K562 (cell line): Measurements from ENCODE around the gene GYPC. TPM values are rescaled to one million over a fixed set of nuclear protein-coding genes. Genes with fewer than 3 reads are reported as not detected.

ENCODE experiments used
- ARID2 ChIP-seq: fragments of 450-650 bp; IDR thresholded peaks from 2 replicates; pipeline ENCODE4 v1.6.1; 2017; ENCODE audit warnings: antibody characterized with exemption, mild to moderate bottlenecking
- ATF3 ChIP-seq, 2 experiments: fragments of 450-650 bp in 1 of 2; sonication (generic) in 1 of 2; formaldehyde crosslinking in 1 of 2; IDR thresholded peaks in 1 of 2; conservative IDR thresholded peaks in 1 of 2; 2 replicates each; pipeline versions ENCODE4 v1.6.1 to v1.8.1; 2016 to 2023; ENCODE audit warnings: mild to moderate bottlenecking in 2 of 2, moderate library complexity in 2 of 2, inconsistent platforms in 1 of 2, missing genetic modification reagents in 1 of 2
- CBFB ChIP-seq: sonication (generic); formaldehyde crosslinking; IDR thresholded peaks from 2 replicates; pipeline ENCODE4 v1.4.0; 2020; ENCODE audit warnings: mild to moderate bottlenecking, missing genetic modification reagents
- EHMT2 ChIP-seq: fragments of 450-650 bp; IDR thresholded peaks from 2 replicates; pipeline ENCODE4 v1.6.1; 2018; ENCODE audit warnings: antibody characterized with exemption
- FOXA1 ChIP-seq: fragments of 450-650 bp; IDR thresholded peaks from 2 replicates; pipeline ENCODE4 v1.6.1; 2016; ENCODE audit warnings: mild to moderate bottlenecking, borderline replicate concordance
- MYNN ChIP-seq, 2 experiments: sonication (generic); formaldehyde crosslinking in 1 of 2; IDR thresholded peaks; 2 replicates each; pipeline versions ENCODE4 v1.5.0 to v1.6.1; 2016 to 2020; ENCODE audit warnings: antibody characterized with exemption in 1 of 2, missing genetic modification reagents in 1 of 2
- SUPT5H ChIP-seq: fragments of 450-650 bp; IDR thresholded peaks from 2 replicates; pipeline ENCODE4 v1.6.1; 2016
- polyA plus RNA-seq, 8 experiments: library from polyadenylated mRNA; depleted of rRNA in 4 of 8; stranded (reverse) in 5 of 8; unstranded in 3 of 8; fragments of >200 nt; fragmentation: Nextera tagmentation in 2 of 8; fragmentation: Illumina TruSeq in 1 of 8; extraction: Ambion mirVana in 2 of 8; extraction: Trizol in 1 of 8; gene quantifications; 2 replicates each; pipeline versions ENCODE4 v1.2.1 to v1.2.3, GENCODE V29; 2011 to 2014; ENCODE audit warnings: inconsistent platforms in 1 of 8, missing spikeins in 1 of 8
- total RNA-seq, 7 experiments: library from RNA; depleted of rRNA in 6 of 7; stranded (reverse); fragments of >200 nt in 6 of 7; fragmentation: Illumina TruSeq in 2 of 7; extraction: Trizol in 2 of 7; gene quantifications; 2 replicates each; pipeline versions ENCODE4 v1.2.1 to v1.2.3, GENCODE V29; 2011 to 2021; ENCODE audit warnings: low replicate concordance in 1 of 7
- TF ChIP-seq, protein P1 (sequence below): fragments of 200-600 bp; sonication (generic); IDR thresholded peaks from one replicate; pipeline ENCODE4 v1.6.1; 2012; ENCODE audit warnings: mild to moderate bottlenecking, low read depth, low read length, inconsistent platforms

The GYPC gene
- total and polyA plus RNA-seq, 9 of the 15 experiments (the other 6 are each of a cell fraction or from before 2014, with no cell fraction given): 50.6 to 282 (median 194) TPM

- TF ChIP-seq ATF3 (IDR thresholded peaks at IDR 0.05) (peak; percentile 68), ATF3 (CRISPR knock-in tag; conservative IDR thresholded peaks at IDR 0.05) (no peak), SUPT5H (no peak), ARID2 (no peak), FOXA1 (no peak), MYNN (IDR thresholded peaks at IDR 0.05) (no peak), MYNN (CRISPR knock-in tag; IDR thresholded peaks at IDR 0.05) (no peak), EHMT2 (no peak), CBFB (CRISPR knock-in tag) (no peak)
- TF ChIP-seq, protein P1, sequence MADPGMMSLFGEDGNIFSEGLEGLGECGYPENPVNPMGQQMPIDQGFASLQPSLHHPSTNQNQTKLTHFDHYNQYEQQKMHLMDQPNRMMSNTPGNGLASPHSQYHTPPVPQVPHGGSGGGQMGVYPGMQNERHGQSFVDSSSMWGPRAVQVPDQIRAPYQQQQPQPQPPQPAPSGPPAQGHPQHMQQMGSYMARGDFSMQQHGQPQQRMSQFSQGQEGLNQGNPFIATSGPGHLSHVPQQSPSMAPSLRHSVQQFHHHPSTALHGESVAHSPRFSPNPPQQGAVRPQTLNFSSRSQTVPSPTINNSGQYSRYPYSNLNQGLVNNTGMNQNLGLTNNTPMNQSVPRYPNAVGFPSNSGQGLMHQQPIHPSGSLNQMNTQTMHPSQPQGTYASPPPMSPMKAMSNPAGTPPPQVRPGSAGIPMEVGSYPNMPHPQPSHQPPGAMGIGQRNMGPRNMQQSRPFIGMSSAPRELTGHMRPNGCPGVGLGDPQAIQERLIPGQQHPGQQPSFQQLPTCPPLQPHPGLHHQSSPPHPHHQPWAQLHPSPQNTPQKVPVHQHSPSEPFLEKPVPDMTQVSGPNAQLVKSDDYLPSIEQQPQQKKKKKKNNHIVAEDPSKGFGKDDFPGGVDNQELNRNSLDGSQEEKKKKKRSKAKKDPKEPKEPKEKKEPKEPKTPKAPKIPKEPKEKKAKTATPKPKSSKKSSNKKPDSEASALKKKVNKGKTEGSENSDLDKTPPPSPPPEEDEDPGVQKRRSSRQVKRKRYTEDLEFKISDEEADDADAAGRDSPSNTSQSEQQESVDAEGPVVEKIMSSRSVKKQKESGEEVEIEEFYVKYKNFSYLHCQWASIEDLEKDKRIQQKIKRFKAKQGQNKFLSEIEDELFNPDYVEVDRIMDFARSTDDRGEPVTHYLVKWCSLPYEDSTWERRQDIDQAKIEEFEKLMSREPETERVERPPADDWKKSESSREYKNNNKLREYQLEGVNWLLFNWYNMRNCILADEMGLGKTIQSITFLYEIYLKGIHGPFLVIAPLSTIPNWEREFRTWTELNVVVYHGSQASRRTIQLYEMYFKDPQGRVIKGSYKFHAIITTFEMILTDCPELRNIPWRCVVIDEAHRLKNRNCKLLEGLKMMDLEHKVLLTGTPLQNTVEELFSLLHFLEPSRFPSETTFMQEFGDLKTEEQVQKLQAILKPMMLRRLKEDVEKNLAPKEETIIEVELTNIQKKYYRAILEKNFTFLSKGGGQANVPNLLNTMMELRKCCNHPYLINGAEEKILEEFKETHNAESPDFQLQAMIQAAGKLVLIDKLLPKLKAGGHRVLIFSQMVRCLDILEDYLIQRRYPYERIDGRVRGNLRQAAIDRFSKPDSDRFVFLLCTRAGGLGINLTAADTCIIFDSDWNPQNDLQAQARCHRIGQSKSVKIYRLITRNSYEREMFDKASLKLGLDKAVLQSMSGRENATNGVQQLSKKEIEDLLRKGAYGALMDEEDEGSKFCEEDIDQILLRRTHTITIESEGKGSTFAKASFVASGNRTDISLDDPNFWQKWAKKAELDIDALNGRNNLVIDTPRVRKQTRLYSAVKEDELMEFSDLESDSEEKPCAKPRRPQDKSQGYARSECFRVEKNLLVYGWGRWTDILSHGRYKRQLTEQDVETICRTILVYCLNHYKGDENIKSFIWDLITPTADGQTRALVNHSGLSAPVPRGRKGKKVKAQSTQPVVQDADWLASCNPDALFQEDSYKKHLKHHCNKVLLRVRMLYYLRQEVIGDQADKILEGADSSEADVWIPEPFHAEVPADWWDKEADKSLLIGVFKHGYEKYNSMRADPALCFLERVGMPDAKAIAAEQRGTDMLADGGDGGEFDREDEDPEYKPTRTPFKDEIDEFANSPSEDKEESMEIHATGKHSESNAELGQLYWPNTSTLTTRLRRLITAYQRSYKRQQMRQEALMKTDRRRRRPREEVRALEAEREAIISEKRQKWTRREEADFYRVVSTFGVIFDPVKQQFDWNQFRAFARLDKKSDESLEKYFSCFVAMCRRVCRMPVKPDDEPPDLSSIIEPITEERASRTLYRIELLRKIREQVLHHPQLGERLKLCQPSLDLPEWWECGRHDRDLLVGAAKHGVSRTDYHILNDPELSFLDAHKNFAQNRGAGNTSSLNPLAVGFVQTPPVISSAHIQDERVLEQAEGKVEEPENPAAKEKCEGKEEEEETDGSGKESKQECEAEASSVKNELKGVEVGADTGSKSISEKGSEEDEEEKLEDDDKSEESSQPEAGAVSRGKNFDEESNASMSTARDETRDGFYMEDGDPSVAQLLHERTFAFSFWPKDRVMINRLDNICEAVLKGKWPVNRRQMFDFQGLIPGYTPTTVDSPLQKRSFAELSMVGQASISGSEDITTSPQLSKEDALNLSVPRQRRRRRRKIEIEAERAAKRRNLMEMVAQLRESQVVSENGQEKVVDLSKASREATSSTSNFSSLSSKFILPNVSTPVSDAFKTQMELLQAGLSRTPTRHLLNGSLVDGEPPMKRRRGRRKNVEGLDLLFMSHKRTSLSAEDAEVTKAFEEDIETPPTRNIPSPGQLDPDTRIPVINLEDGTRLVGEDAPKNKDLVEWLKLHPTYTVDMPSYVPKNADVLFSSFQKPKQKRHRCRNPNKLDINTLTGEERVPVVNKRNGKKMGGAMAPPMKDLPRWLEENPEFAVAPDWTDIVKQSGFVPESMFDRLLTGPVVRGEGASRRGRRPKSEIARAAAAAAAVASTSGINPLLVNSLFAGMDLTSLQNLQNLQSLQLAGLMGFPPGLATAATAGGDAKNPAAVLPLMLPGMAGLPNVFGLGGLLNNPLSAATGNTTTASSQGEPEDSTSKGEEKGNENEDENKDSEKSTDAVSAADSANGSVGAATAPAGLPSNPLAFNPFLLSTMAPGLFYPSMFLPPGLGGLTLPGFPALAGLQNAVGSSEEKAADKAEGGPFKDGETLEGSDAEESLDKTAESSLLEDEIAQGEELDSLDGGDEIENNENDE: no peak
Observed at GRCh38 chr2:126736133-126736874, 80.3 kb downstream of the GYPC start (continued).
